Common myeloid progenitor, CD34-positive (primary cell): ENCODE data around the gene TIMP2.
A peak's percentile ranks its signal among the peaks of the same experiment; 100 is the strongest.

Source experiments
- CTCF ChIA-PET: fragments of 350-600 bp; sonication (Branson Sonifier 250); formaldehyde crosslinking; loops from one replicate; lab custom pipeline; 2021; ENCODE audit warnings: antibody characterized with exemption; lab: Charles Lee
- POLR2A ChIA-PET: fragments of 350-600 bp; sonication (Branson Sonifier 250); formaldehyde crosslinking; loops from one replicate; lab custom pipeline; 2021; ENCODE audit warnings: antibody characterized with exemption; lab: Charles Lee
- DNase-seq, 3 donors: peaks; one replicate each; pipeline versions ENCODE4 v3.0.0 to v3.0.0-alpha.2; 2013
- H3K27ac ChIP-seq, 2 experiments: 1 replicate in 1 of 2; 2 replicates in 1 of 2; pipeline ENCODE4 v1.7.0; 2013; ENCODE audit warnings: inconsistent platforms in 2 of 2, low read length in 2 of 2, mild to moderate bottlenecking in 2 of 2, low read depth in 1 of 2, moderate library complexity in 1 of 2; ENCODE audit not compliant: severe bottlenecking in 2 of 2, insufficient read depth in 1 of 2, poor library complexity in 1 of 2
- H3K27me3 ChIP-seq, 5 experiments: replicated peaks in 2 of 5; 1 replicate in 3 of 5; 2 replicates in 2 of 5; pipeline versions ENCODE4 v1.6.1 to v1.7.0; 2013; ENCODE audit warnings: low read length in 4 of 5, mild to moderate bottlenecking in 2 of 5, moderate library complexity in 2 of 5, inconsistent platforms in 1 of 5; ENCODE audit not compliant: insufficient read depth in 5 of 5, control insufficient read depth in 4 of 5
- H3K36me3 ChIP-seq, 4 experiments: 1 replicate in 2 of 4; 2 replicates in 2 of 4; pipeline versions ENCODE4 v1.6.1 to v1.7.0; 2013; ENCODE audit warnings: low read length in 3 of 4, control low read depth in 1 of 4, mild to moderate bottlenecking in 1 of 4; ENCODE audit not compliant: control insufficient read depth in 4 of 4, insufficient read depth in 4 of 4
- H3K4me1 ChIP-seq, 4 experiments: 1 replicate in 3 of 4; 2 replicates in 1 of 4; pipeline versions ENCODE4 v1.6.1 to v1.7.1; 2013; ENCODE audit warnings: low read length in 3 of 4, mild to moderate bottlenecking in 3 of 4, control low read depth in 1 of 4, inconsistent platforms in 1 of 4, moderate library complexity in 1 of 4; ENCODE audit not compliant: control insufficient read depth in 4 of 4, insufficient read depth in 4 of 4; ENCODE audit errors: control extremely low read depth in 1 of 4
- H3K4me3 ChIP-seq, 7 experiments: 1 replicate in 4 of 7; 2 replicates in 3 of 7; pipeline versions ENCODE4 v1.5.1 to v1.7.0; 2013; ENCODE audit warnings: mild to moderate bottlenecking in 7 of 7, low read length in 6 of 7, moderate library complexity in 6 of 7, inconsistent platforms in 2 of 7, low read depth in 2 of 7, control low read depth in 1 of 7; ENCODE audit not compliant: insufficient read depth in 4 of 7, control insufficient read depth in 1 of 7; ENCODE audit errors: extremely low read depth in 1 of 7
- H3K9me3 ChIP-seq, 5 experiments: 1 replicate in 4 of 5; 2 replicates in 1 of 5; pipeline versions ENCODE4 v1.6.1 to v1.7.1; 2013; ENCODE audit warnings: low read length in 4 of 5, mild to moderate bottlenecking in 2 of 5, inconsistent platforms in 1 of 5, low read depth in 1 of 5, moderate library complexity in 1 of 5; ENCODE audit not compliant: control insufficient read depth in 4 of 5, insufficient read depth in 2 of 5; ENCODE audit errors: control extremely low read depth in 1 of 5
- WGBS: methylation state at CpG from one replicate; pipeline ENCODE4 v1.1.5; 2013; ENCODE audit not compliant: insufficient coverage; 5-methylcytosine and 5-hydroxymethylcytosine counted together

The TIMP2 gene

GRCh38 chr17:78821961-78822360, 103.2 kb downstream of the TIMP2 start:
- WGBS, result 99% methylated on average over 7 of the region's 8 CpGs
- Histone ChIP-seq H3K27ac (no peak overlapping the region), H3K4me3 (no peak overlapping the region), H3K36me3 (peaks cover 10 to 88% (median 58%) of the 10 kb centered on the region in 4 experiments), H3K27me3 (no peaks in the 10 kb centered on the region), H3K4me1 (peaks cover 16 to 36% (median 30%) of the 10 kb centered on the region in 4 experiments), H3K9me3 (no peaks in the 10 kb centered on the region)
- ChIA-PET POLR2A (interaction anchor here (0.5 kb wide), 1 partner anchor 32 kb away, joined by 3 read pairs; no protein-coding TSS in a partner anchor), CTCF (interaction anchor here (0.6 to 1.5 kb wide), 3 partner anchors 12 to 44 kb away, joined by 3 to 4 read pairs (median 3); no protein-coding TSS in a partner anchor)
- DNase-seq, result no peak

- peaks cover 19 to 41% (median 33%) of the 10 kb centered on the region in 4 experiments for H3K4me1 ChIP-seq
- no peaks in the 10 kb centered on the region for H3K9me3 ChIP-seq
- POLR2A ChIA-PET, result no interaction called here
- DNase-seq, result no peak
- 89% methylated on average over 13 of the region's 13 CpGs for WGBS
- no peaks in the 10 kb centered on the region for H3K27me3 ChIP-seq
- H3K27ac ChIP-seq, result no peak overlapping the region
- peaks cover 11 to 84% (median 58%) of the 10 kb centered on the region in 4 experiments for H3K36me3 ChIP-seq
- CTCF ChIA-PET, result no interaction called here
- no peak overlapping the region for H3K4me3 ChIP-seq
Observed at GRCh38 chr17:78820841-78821240, 104.3 kb downstream of the TIMP2 start.

GRCh38 chr17:78819806-78820792, 105.1 kb downstream of the TIMP2 start:
- POLR2A ChIA-PET, result no interaction called here
- H3K36me3 ChIP-seq, result peaks cover 16 to 84% (median 59%) of the 10 kb centered on the region in 4 experiments
- peaks cover 19 to 41% (median 33%) of the 10 kb centered on the region in 4 experiments for H3K4me1 ChIP-seq
- peak overlapping the region in 1 of 2 experiments; percentile 79 for H3K27ac ChIP-seq
- no peaks in the 10 kb centered on the region for H3K9me3 ChIP-seq
- H3K4me3 ChIP-seq, result peak overlapping the region in 1 of 7 experiments; percentile 55
- no peak for DNase-seq
- no peaks in the 10 kb centered on the region for H3K27me3 ChIP-seq
- CTCF ChIA-PET, result interaction anchor here (1.2 to 2.5 kb wide), 5 partner anchors 11 to 112 kb away, joined by 3 to 14 read pairs (median 6); partner anchors contain the start of gene USP36
- 94% methylated on average over 14 of the region's 18 CpGs for WGBS

GRCh38 chr17:78819402-78819801, 105.8 kb downstream of the TIMP2 start:
- Histone ChIP-seq H3K27me3 (no peaks in the 10 kb centered on the region), H3K9me3 (no peaks in the 10 kb centered on the region), H3K4me3 (peak overlapping the region in 1 of 7 experiments; percentile 55), H3K4me1 (peaks cover 19 to 41% (median 33%) of the 10 kb centered on the region in 4 experiments), H3K27ac (peak overlapping the region; percentile 55 to 79), H3K36me3 (peaks cover 9 to 82% (median 58%) of the 10 kb centered on the region in 4 experiments)
- ChIA-PET CTCF (interaction anchor here (1.2 to 2.5 kb wide), 8 partner anchors 11 to 322 kb away, joined by 3 to 14 read pairs (median 4); partner anchors contain the start of gene USP36), POLR2A (interaction anchor here (0.9 to 1.4 kb wide), 2 partner anchors 11 to 45 kb away, joined by 5 to 6 read pairs; no protein-coding TSS in a partner anchor)
- DNase-seq, result no peak
- WGBS, result 76% methylated on average over 7 of the region's 8 CpGs

- Histone ChIP-seq H3K9me3 (no peaks in the 10 kb centered on the region), H3K36me3 (peaks cover 8 to 82% (median 59%) of the 10 kb centered on the region in 4 experiments), H3K4me1 (peaks cover 19 to 41% (median 33%) of the 10 kb centered on the region in 4 experiments), H3K27ac (peak overlapping the region; percentile 55 to 79), H3K27me3 (no peaks in the 10 kb centered on the region), H3K4me3 (peak overlapping the region in 2 of 7 experiments; percentile 47 to 55)
- WGBS, result 5% methylated on average over 4 of the region's 6 CpGs
- DNase-seq, result peak; percentile 92 to 96 (median 94)
- ChIA-PET POLR2A (interaction anchor here (0.9 to 1.4 kb wide), 2 partner anchors 10 to 44 kb away, joined by 5 to 6 read pairs; no protein-coding TSS in a partner anchor), CTCF (interaction anchor here (1.2 to 2.5 kb wide), 8 partner anchors 11 to 322 kb away, joined by 3 to 14 read pairs (median 4); partner anchors contain the start of gene USP36)
Observed at GRCh38 chr17:78818932-78819331, 106.3 kb downstream of the TIMP2 start.

GRCh38 chr17:78818152-78818846, 106.9 kb downstream of the TIMP2 start:
- H3K36me3 ChIP-seq, result peaks cover 8 to 82% (median 60%) of the 10 kb centered on the region in 4 experiments
- H3K4me3 ChIP-seq, result peak overlapping the region in 2 of 7 experiments; percentile 47 to 55
- 82% methylated on average over 14 of the region's 19 CpGs for WGBS
- H3K27ac ChIP-seq, result peak overlapping the region; percentile 25 to 79
- H3K4me1 ChIP-seq, result peaks cover 19 to 41% (median 33%) of the 10 kb centered on the region in 4 experiments
- no peaks in the 10 kb centered on the region for H3K27me3 ChIP-seq
- CTCF ChIA-PET, result interaction anchor here (1.2 to 2.5 kb wide), 7 partner anchors 10 to 321 kb away, joined by 3 to 14 read pairs (median 4); partner anchors contain the start of gene USP36
- no peaks in the 10 kb centered on the region for H3K9me3 ChIP-seq
- POLR2A ChIA-PET, result interaction anchor here (0.9 to 1.4 kb wide), 2 partner anchors 10 to 44 kb away, joined by 5 to 6 read pairs; no protein-coding TSS in a partner anchor
- DNase-seq, result no peak
